Caco-2 (cell line): Measurements from ENCODE around the gene FAM209A. TPM values are rescaled to one million over a fixed set of nuclear protein-coding genes. Genes with fewer than 3 reads are reported as not detected.
A peak's percentile ranks its signal among the peaks of the same experiment; 100 is the strongest.

Experiments used
- BruUV-seq: library from RNA; stranded (reverse); fragments of 400-500 nt; replicated peaks from 2 replicates; lab custom pipeline; 2021; lab: Mats Ljungman, UMichigan
- CTCF ChIA-PET: fragments of 300-600 bp; sonication (Branson Sonifier 250); formaldehyde crosslinking; loops from one replicate; lab custom pipeline; 2022; ENCODE audit warnings: antibody characterized with exemption; lab: Charles Lee
- POLR2A ChIA-PET: fragments of 300-600 bp; sonication (Branson Sonifier 250); formaldehyde crosslinking; loops from one replicate; lab custom pipeline; 2022; ENCODE audit warnings: antibody characterized with exemption; lab: Charles Lee
- DNase-seq, 2 experiments: peaks; one replicate each; pipeline versions ENCODE4 v3.0.0 to v3.0.0-alpha.2; 2020 to 2022
- H3K27me3 ChIP-seq: replicated peaks from 2 replicates; pipeline ENCODE4 v1.6.0; 2011; ENCODE audit warnings: low read length; ENCODE audit not compliant: control insufficient read depth, insufficient read depth
- H3K36me3 ChIP-seq: 2 replicates; pipeline ENCODE4 v1.5.1; 2011; ENCODE audit warnings: low read length; ENCODE audit not compliant: control insufficient read depth, insufficient read depth
- H3K4me1 ChIP-seq: fragments of 250-450 bp; sonication (Bioruptor Pico); 2 replicates; pipeline ENCODE4 v1.5.1; 2020; ENCODE audit warnings: mild to moderate bottlenecking
- H3K4me3 ChIP-seq: 2 replicates; pipeline ENCODE4 v1.5.1; 2011; ENCODE audit warnings: low read depth, mild to moderate bottlenecking, control low read depth, low read length
- H3K9me3 ChIP-seq: fragments of 250-450 bp; sonication (Bioruptor Pico); 2 replicates; pipeline ENCODE4 v1.5.1; 2020; ENCODE audit warnings: mild to moderate bottlenecking, moderate library complexity
- H3K27ac Mint-ChIP-seq: one replicate; pipeline ENCODE4 v1.8.0; 2022; ENCODE audit warnings: mixed read lengths; ENCODE audit not compliant: unreplicated experiment
- H3K27me3 Mint-ChIP-seq: one replicate; pipeline ENCODE4 v1.8.0; 2022; ENCODE audit warnings: mixed read lengths; ENCODE audit not compliant: insufficient read depth, unreplicated experiment
- H3K36me3 Mint-ChIP-seq: one replicate; pipeline ENCODE4 v1.8.0; 2022; ENCODE audit warnings: mild to moderate bottlenecking, mixed read lengths; ENCODE audit not compliant: insufficient read depth, unreplicated experiment
- H3K4me1 Mint-ChIP-seq: one replicate; pipeline ENCODE4 v1.8.0; 2022; ENCODE audit warnings: low read depth, mixed read lengths; ENCODE audit not compliant: unreplicated experiment
- H3K4me3 Mint-ChIP-seq: one replicate; pipeline ENCODE4 v1.8.0; 2022; ENCODE audit warnings: mild to moderate bottlenecking, moderate library complexity, mixed read lengths; ENCODE audit not compliant: unreplicated experiment
- H3K9me3 Mint-ChIP-seq: one replicate; pipeline ENCODE4 v1.8.0; 2022; ENCODE audit warnings: mixed read lengths; ENCODE audit not compliant: unreplicated experiment
- intact Hi-C: fragments of 100-400 bp; cut with micrococcal nuclease; formaldehyde crosslinking; loops from one replicate; pipeline ENCODE4 v1.10.0; 2022; ENCODE audit not compliant: unreplicated experiment
- total RNA-seq: library from RNA; stranded (reverse); gene quantifications from 2 replicates; pipeline ENCODE4 v1.2.3, GENCODE V29; 2022
- TF ChIP-seq, protein P1 (sequence below), 2 experiments: fragments of 200-600 bp in 1 of 2; IDR thresholded peaks; 1 replicate in 1 of 2; 2 replicates in 1 of 2; pipeline versions ENCODE4 v1.5.1 to v1.8.0; 2011 to 2022; ENCODE audit warnings: antibody characterized with exemption in 1 of 2, control low read depth in 1 of 2, inconsistent platforms in 1 of 2, low read depth in 1 of 2, low read length in 1 of 2, mild to moderate bottlenecking in 1 of 2, moderate library complexity in 1 of 2; ENCODE audit not compliant: insufficient read depth in 1 of 2, severe bottlenecking in 1 of 2, unreplicated experiment in 1 of 2

Gene FAM209A
- total RNA-seq, 1 experiment from 2014 or later, result 0.57 TPM

DNA sequence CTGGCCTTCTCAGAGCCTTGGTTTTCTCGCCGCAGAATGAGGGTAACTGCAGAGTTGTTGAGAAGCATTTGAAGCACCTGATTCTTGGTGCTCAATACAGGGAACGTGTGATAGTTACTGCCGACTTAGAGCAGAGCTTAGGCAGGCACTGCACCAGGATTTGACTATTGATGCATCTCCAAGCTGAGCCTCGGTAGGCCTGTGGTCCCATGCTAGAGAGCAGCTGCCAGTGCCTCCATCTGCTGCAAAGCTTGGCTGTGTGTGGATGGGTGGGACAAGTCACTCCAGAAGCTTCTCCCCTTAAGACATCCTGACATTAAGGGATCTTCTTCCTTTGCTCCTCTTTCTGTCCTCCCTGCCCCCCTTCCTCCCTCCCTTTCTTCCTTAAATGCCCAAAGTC is 49.4 kb downstream of the FAM209A start:
- peaks cover 12% of the 10 kb centered on the region for H3K9me3 Mint-ChIP-seq
- BruUV-seq, result no TSS peak
- Histone ChIP-seq H3K4me1 (peaks cover 5% of the 10 kb centered on the region), H3K36me3 (no peaks in the 10 kb centered on the region), H3K27me3 (no peaks in the 10 kb centered on the region), H3K4me3 (no peak overlapping the region), H3K9me3 (no peaks in the 10 kb centered on the region)
- TF ChIP-seq, protein P1, sequence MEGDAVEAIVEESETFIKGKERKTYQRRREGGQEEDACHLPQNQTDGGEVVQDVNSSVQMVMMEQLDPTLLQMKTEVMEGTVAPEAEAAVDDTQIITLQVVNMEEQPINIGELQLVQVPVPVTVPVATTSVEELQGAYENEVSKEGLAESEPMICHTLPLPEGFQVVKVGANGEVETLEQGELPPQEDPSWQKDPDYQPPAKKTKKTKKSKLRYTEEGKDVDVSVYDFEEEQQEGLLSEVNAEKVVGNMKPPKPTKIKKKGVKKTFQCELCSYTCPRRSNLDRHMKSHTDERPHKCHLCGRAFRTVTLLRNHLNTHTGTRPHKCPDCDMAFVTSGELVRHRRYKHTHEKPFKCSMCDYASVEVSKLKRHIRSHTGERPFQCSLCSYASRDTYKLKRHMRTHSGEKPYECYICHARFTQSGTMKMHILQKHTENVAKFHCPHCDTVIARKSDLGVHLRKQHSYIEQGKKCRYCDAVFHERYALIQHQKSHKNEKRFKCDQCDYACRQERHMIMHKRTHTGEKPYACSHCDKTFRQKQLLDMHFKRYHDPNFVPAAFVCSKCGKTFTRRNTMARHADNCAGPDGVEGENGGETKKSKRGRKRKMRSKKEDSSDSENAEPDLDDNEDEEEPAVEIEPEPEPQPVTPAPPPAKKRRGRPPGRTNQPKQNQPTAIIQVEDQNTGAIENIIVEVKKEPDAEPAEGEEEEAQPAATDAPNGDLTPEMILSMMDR (IDR thresholded peaks at IDR 0.05; ENCODE audit: insufficient read depth in 1 of 2, low read depth in 1 of 2, low read length in 1 of 2, severe bottlenecking in 1 of 2, unreplicated experiment in 1 of 2), result no peak
- H3K4me1 Mint-ChIP-seq, result peaks cover 13% of the 10 kb centered on the region
- intact Hi-C loops, result no loop called here
- CTCF ChIA-PET, result no interaction called here
- H3K36me3 Mint-ChIP-seq, result no peaks in the 10 kb centered on the region
- no peaks in the 10 kb centered on the region for H3K27me3 Mint-ChIP-seq
- no peak overlapping the region for H3K4me3 Mint-ChIP-seq
- no peak overlapping the region for H3K27ac Mint-ChIP-seq
- POLR2A ChIA-PET, result no interaction called here
- no peak for DNase-seq

DNA sequence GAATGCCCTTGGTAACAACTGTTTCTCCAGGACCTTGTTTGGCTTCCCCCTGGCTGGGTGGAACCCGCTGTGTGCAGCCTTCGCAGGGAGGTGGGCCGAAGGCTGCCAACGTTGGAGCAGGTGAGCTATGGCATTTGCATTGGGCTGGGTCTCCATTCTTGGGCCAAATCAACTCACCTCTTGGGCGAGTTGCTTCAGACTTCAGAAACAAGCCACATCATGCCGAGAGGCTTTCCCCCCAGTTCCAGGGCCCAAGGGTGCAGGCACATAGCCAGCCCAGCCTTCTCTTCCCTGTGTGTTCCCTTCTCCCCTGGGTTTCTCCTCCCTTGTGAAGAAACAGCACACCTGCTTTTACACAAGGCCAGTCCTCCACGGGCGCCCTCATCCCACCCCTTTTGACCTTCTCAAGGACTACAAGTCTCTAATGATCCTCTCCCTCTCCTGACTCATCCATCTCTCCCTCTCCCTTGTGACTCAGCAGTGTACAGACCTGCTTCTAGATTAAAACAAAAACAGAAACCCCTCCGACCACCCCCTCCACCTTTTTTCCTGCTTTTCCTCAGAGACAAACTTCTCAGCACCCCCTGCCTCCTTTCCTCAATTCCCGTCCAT is 50.1 kb downstream of the FAM209A start:
- BruUV-seq, result no TSS peak
- Histone ChIP-seq H3K4me1 (peaks cover 12% of the 10 kb centered on the region), H3K9me3 (no peaks in the 10 kb centered on the region), H3K27me3 (no peaks in the 10 kb centered on the region), H3K36me3 (no peaks in the 10 kb centered on the region), H3K4me3 (no peak overlapping the region)
- H3K9me3 Mint-ChIP-seq, result peaks cover 12% of the 10 kb centered on the region
- no peaks in the 10 kb centered on the region for H3K27me3 Mint-ChIP-seq
- peak overlapping the region; percentile 4 for H3K27ac Mint-ChIP-seq
- intact Hi-C loops, result no loop called here
- TF ChIP-seq, protein P1 (IDR thresholded peaks at IDR 0.05; ENCODE audit: insufficient read depth in 1 of 2, low read depth in 1 of 2, low read length in 1 of 2, severe bottlenecking in 1 of 2, unreplicated experiment in 1 of 2), result no peak
- H3K36me3 Mint-ChIP-seq, result no peaks in the 10 kb centered on the region
- ChIA-PET POLR2A (no interaction called here), CTCF (interaction anchor here (1.8 kb wide), 1 partner anchor 24 kb away, joined by 7 read pairs; no protein-coding TSS in a partner anchor)
- no peak for DNase-seq
- peaks cover 19% of the 10 kb centered on the region for H3K4me1 Mint-ChIP-seq
- H3K4me3 Mint-ChIP-seq, result no peak overlapping the region

GRCh38 chr20:56575157-56575556 is 50.6 kb downstream of the FAM209A start:
- H3K4me1 Mint-ChIP-seq, result peaks cover 24% of the 10 kb centered on the region
- Histone ChIP-seq H3K36me3 (no peaks in the 10 kb centered on the region), H3K4me3 (no peak overlapping the region), H3K27me3 (no peaks in the 10 kb centered on the region), H3K9me3 (no peaks in the 10 kb centered on the region), H3K4me1 (peaks cover 17% of the 10 kb centered on the region)
- H3K27me3 Mint-ChIP-seq, result no peaks in the 10 kb centered on the region
- DNase-seq, result no peak
- H3K27ac Mint-ChIP-seq, result peak overlapping the region; percentile 4
- no peaks in the 10 kb centered on the region for H3K36me3 Mint-ChIP-seq
- intact Hi-C loops, result no loop called here
- BruUV-seq, result no TSS peak
- no peak overlapping the region for H3K4me3 Mint-ChIP-seq
- CTCF ChIA-PET, result interaction anchor here (1.8 kb wide), 1 partner anchor 25 kb away, joined by 7 read pairs; no protein-coding TSS in a partner anchor
- TF ChIP-seq, protein P1 (IDR thresholded peaks at IDR 0.05; ENCODE audit: insufficient read depth in 1 of 2, low read depth in 1 of 2, low read length in 1 of 2, severe bottlenecking in 1 of 2, unreplicated experiment in 1 of 2), result no peak
- POLR2A ChIA-PET, result no interaction called here
- H3K9me3 Mint-ChIP-seq, result peaks cover 9% of the 10 kb centered on the region

Other genes starting within 250 kb of the FAM209A start
- gene FAM210B, start 165.8 kb upstream of the FAM209A start, total RNA-seq, result 20.5 and 21.1 TPM in 2 replicates
- 216 and 233 TPM in 2 replicates for gene AURKA, start 132.5 kb upstream of the FAM209A start, total RNA-seq
- gene CSTF1, start 132.1 kb upstream of the FAM209A start, total RNA-seq, result 97.0 and 101 TPM in 2 replicates
- gene CASS4, start 112.5 kb upstream of the FAM209A start, total RNA-seq, result 0.64 and 0.67 TPM in 2 replicates
- 146 and 157 TPM in 2 replicates for gene RTF2, start 56.1 kb upstream of the FAM209A start, total RNA-seq
- gene FAM209B, start 8.5 kb downstream of the FAM209A start, total RNA-seq, result not detected in 2 replicates
- 25.3 and 27.9 TPM in 2 replicates for gene TFAP2C, start 104.6 kb downstream of the FAM209A start, total RNA-seq